NCI-H460 (cell line): Measurements from ENCODE around the gene UGT8. TPM values are rescaled to one million over a fixed set of nuclear protein-coding genes. Genes with fewer than 3 reads are reported as not detected.
"Not testable (repeated sequence)": the region's sequence is repeated elsewhere in the genome, so short reads cannot be mapped to it uniquely, and the experiment has no call there.

Experiments used
- DNase-seq: peaks from one replicate; pipeline ENCODE4 v3.0.0-alpha.2; 2016; ENCODE audit warnings: low read depth; ENCODE audit errors: extremely low read depth
- total RNA-seq: library from RNA; depleted of rRNA; stranded (reverse); fragments of >200 nt; shearing (Covaris generic); gene quantifications from 2 replicates; pipeline ENCODE4 v1.2.3, GENCODE V29; 2014

UGT8 gene
- total RNA-seq, 1 experiment from 2014 or later: 5.1 TPM

DNA sequence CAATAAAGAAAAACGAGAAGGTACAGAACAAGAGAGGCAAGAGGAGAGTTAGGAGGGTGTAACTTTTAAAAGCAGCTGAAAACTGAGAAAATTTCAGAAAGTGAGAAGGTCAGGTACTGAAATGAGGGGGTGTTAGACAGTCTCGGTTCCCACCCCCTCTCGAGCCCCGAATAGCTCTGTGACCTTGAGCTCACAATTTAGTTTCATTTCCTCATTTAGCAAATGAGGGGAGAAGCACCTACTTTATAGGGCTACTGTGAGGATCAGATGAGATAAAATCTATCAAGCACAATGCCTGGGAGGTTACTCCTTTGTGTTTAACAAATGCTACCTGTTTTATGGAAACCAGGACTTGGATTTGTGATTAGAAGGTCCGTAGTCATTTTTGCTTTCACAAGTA lies 4.9 kb downstream of the UGT8 start:
- DNase-seq: no peak

GRCh38 chr4:114606245-114606644 lies 7.6 kb downstream of the UGT8 start:
- DNase-seq: no peak

- no peak for DNase-seq
These were observed 8.4 kb downstream of the UGT8 start for GRCh38 chr4:114607056-114607455.

GRCh38 chr4:114613560-114613959 lies 15.0 kb downstream of the UGT8 start:
- no peak for DNase-seq

DNA sequence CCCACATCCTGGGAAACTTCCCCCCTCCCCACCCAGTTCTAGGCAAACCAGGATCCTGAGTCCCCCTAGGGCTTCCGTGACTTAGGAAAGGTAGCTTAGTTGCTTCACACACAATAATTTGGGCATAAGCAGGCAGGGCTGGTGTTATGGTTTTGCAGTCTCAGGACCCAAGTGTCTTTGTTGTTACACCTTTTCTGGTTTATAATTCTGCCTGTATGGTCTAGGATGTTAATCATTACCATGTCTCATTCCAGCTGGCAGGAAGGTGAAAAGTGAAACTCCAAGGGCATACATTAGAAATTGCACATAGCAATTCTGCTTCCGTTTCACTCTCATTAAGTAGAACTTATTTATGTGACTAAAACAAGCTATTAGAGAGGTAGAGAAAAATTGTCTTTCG lies 16.8 kb downstream of the UGT8 start:
- DNase-seq: no peak

DNA sequence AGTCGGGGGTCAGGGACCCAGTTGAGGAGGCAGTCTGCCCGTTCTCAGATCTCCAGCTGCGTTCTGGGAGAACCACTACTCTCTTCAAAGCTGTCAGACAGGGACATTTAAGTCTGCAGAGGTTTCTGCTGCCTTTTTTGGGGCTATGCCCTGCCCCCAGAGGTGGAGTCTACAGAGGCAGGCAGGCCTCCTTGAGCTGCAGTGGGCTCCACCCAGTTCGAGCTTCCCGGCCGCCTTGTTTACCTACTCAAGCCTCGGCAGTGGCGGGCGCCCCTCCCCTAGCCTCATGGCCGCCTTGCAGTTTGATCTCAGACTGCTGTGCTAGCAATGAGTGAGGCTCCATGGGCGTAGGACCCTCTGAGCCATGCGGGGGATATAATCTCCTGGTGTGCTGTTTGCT lies 17.4 kb downstream of the UGT8 start:
- DNase-seq: not testable (repeated sequence)

DNA sequence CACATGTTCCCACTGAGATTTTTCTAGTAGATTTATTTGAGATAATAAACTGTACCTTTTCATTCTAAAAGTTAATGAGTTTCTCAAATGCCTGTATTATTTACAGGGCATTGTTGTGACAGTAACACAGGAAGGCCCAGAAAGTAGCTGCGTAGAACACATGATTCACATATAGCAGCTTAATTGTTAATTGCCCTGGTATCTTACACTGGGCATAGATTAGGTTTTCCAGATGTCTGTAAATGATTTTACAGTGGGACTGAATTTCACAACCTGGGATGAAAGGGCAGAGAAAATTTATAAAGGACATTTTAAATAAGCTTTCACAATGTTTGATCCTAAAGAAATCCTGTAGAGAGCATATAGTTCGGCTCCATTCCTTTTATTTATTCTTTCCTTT lies 27.6 kb downstream of the UGT8 start:
- DNase-seq: no peak

GRCh38 chr4:114636192-114636935 lies 37.8 kb downstream of the UGT8 start:
- no peak for DNase-seq

- no peak for DNase-seq
These were observed 43.7 kb downstream of the UGT8 start for GRCh38 chr4:114642173-114642780.

GRCh38 chr4:114649908-114650307 lies 51.3 kb downstream of the UGT8 start:
- no peak for DNase-seq

- no peak for DNase-seq
These were observed 55.1 kb downstream of the UGT8 start for GRCh38 chr4:114653675-114654074.

- DNase-seq: no peak
These were observed 56.0 kb downstream of the UGT8 start for GRCh38 chr4:114654592-114654991.

GRCh38 chr4:114658179-114658578 lies 59.6 kb downstream of the UGT8 start:
- no peak for DNase-seq

- no peak for DNase-seq
These were observed 60.2 kb downstream of the UGT8 start for GRCh38 chr4:114658776-114659175.

GRCh38 chr4:114659386-114660008 lies 60.9 kb downstream of the UGT8 start:
- DNase-seq: peak; percentile 64

DNA sequence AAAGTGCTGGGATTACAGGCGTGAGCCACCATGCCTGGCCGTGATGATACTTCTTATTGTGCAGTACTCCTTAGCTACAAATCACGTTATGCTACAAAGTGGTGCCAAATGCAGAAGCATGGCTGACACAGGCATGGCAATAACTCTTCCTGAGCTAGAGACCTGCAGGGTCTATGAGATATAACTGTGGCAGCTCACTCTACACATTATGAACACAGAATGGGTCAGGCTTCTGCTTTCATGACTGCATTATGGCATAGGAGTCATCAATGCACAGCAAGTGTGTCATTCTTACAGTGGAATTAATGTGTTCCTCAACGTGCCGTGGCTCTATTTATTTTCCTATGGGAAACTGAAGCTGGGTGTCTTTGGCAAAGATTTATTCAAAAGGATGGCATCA lies 64.5 kb downstream of the UGT8 start:
- no peak for DNase-seq

- DNase-seq: no peak
These were observed 70.0 kb downstream of the UGT8 start for GRCh38 chr4:114668577-114668976.

DNA sequence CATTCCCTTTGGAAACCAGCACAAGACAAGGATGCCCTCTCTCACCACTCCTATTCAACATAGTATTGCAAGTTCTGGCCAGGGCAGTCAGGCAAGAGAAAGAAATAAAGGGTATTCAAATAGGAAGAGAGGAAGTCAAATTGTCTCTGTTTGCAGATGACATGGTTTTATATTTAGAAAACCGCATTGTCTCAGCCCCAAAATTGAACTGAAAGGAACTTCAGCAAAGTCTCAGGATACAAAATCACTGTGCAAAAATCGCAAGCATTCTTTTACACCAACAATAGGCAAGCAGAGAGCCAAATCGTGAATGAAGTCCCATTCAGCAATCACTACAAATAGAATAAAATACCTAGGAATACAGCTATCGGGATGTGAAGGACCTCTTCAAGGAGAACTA lies 72.1 kb downstream of the UGT8 start:
- DNase-seq: not testable (repeated sequence)

GRCh38 chr4:114673306-114673705 lies 74.7 kb downstream of the UGT8 start:
- DNase-seq: no peak

GRCh38 chr4:114674080-114674479 lies 75.5 kb downstream of the UGT8 start:
- no peak for DNase-seq

- no peak for DNase-seq
These were observed 78.9 kb downstream of the UGT8 start for GRCh38 chr4:114677346-114677979.

- no peak for DNase-seq
These were observed 85.9 kb downstream of the UGT8 start for GRCh38 chr4:114684462-114684861.
